Measurements from ENCODE around the gene PLXDC1.

PLXDC1 gene

GRCh38 chr17:39097150-39097519 lies 54.3 kb downstream of the PLXDC1 start:
- H3F3A ChIP-seq (ENCODE audit: insufficient read depth, low read length), result no peaks in the 10 kb centered on the region
- no peak for TF ChIP-seq EZH2phosphoT487 (IDR thresholded peaks at IDR 0.05; ENCODE audit: low read length)
- no peak overlapping the region for H3K4me2 ChIP-seq (ENCODE audit: low read depth, low read length)
- H3K4me3 ChIP-seq (ENCODE audit: low read length), result no peak overlapping the region
- no peaks in the 10 kb centered on the region for H4K20me1 ChIP-seq (ENCODE audit: insufficient read depth, low read length)
- H3K4me1 ChIP-seq (ENCODE audit: low read length), result no peaks in the 10 kb centered on the region
- no peak overlapping the region for H2AFZ ChIP-seq (ENCODE audit: low read length)
- H3K27me3 ChIP-seq (replicated peaks; ENCODE audit: insufficient read depth, low read length), result no peaks in the 10 kb centered on the region; the same call in 1 of the 2 replicates
- H3K27ac ChIP-seq (ENCODE audit: low read length), result no peak overlapping the region
- no peaks in the 10 kb centered on the region for H3K9me3 ChIP-seq (replicated peaks; ENCODE audit: insufficient read depth, low read length)
- no peaks in the 10 kb centered on the region for H3K79me2 ChIP-seq (ENCODE audit: low read length)
- H3K36me3 ChIP-seq (replicated peaks; ENCODE audit: insufficient read depth, low read length), result no peaks in the 10 kb centered on the region
- DNase-seq, result no peak
- H3K9ac ChIP-seq (ENCODE audit: low read length), result no peak overlapping the region
- no peaks in the 10 kb centered on the region for H3K9me2 ChIP-seq (replicated peaks; ENCODE audit: insufficient read depth, low read length)

GRCh38 chr17:39096508-39097149 lies 54.8 kb downstream of the PLXDC1 start:
- Histone ChIP-seq H3K9me2 (replicated peaks; ENCODE audit: insufficient read depth, low read length) (no peaks in the 10 kb centered on the region), H3K79me2 (ENCODE audit: low read length) (no peaks in the 10 kb centered on the region), H3F3A (ENCODE audit: insufficient read depth, low read length) (no peaks in the 10 kb centered on the region), H3K4me3 (ENCODE audit: low read length) (no peak overlapping the region), H3K4me1 (ENCODE audit: low read length) (no peaks in the 10 kb centered on the region), H3K9me3 (replicated peaks; ENCODE audit: insufficient read depth, low read length) (no peaks in the 10 kb centered on the region), H3K27me3 (replicated peaks; ENCODE audit: insufficient read depth, low read length) (no peaks in the 10 kb centered on the region; the same call in 1 of the 2 replicates), H3K9ac (ENCODE audit: low read length) (no peak overlapping the region), H2AFZ (ENCODE audit: low read length) (no peak overlapping the region), H3K36me3 (replicated peaks; ENCODE audit: insufficient read depth, low read length) (no peaks in the 10 kb centered on the region), H3K27ac (ENCODE audit: low read length) (no peak overlapping the region), H4K20me1 (ENCODE audit: insufficient read depth, low read length) (no peaks in the 10 kb centered on the region), H3K4me2 (ENCODE audit: low read depth, low read length) (no peak overlapping the region)
- no peak for DNase-seq
- no peak for TF ChIP-seq EZH2phosphoT487 (IDR thresholded peaks at IDR 0.05; ENCODE audit: low read length)
- no peak for TF ChIP-seq CTCF (IDR thresholded peaks at IDR 0.05; ENCODE audit: low read length)
- no peak for TF ChIP-seq EZH2 (optimal IDR thresholded peaks at IDR 0.05; ENCODE audit: low read depth, low read length)

GRCh38 chr17:39095309-39095686 lies 56.1 kb downstream of the PLXDC1 start:
- TF ChIP-seq CTCF (IDR thresholded peaks at IDR 0.05; ENCODE audit: low read length) (no peak), EZH2 (optimal IDR thresholded peaks at IDR 0.05; ENCODE audit: low read depth, low read length) (no peak), EZH2phosphoT487 (IDR thresholded peaks at IDR 0.05; ENCODE audit: low read length) (no peak)
- H3K4me3 ChIP-seq (ENCODE audit: low read length), result no peak overlapping the region
- no peak overlapping the region for H3K4me2 ChIP-seq (ENCODE audit: low read depth, low read length)
- no peaks in the 10 kb centered on the region; the same call in 1 of the 2 replicates for H3K27me3 ChIP-seq (replicated peaks; ENCODE audit: insufficient read depth, low read length)
- H2AFZ ChIP-seq (ENCODE audit: low read length), result no peak overlapping the region
- H3F3A ChIP-seq (ENCODE audit: insufficient read depth, low read length), result no peaks in the 10 kb centered on the region
- H3K36me3 ChIP-seq (replicated peaks; ENCODE audit: insufficient read depth, low read length), result no peaks in the 10 kb centered on the region
- DNase-seq, result no peak
- H3K9me3 ChIP-seq (replicated peaks; ENCODE audit: insufficient read depth, low read length), result no peaks in the 10 kb centered on the region
- H4K20me1 ChIP-seq (ENCODE audit: insufficient read depth, low read length), result no peaks in the 10 kb centered on the region
- no peak overlapping the region for H3K9ac ChIP-seq (ENCODE audit: low read length)
- H3K79me2 ChIP-seq (ENCODE audit: low read length), result no peaks in the 10 kb centered on the region
- H3K4me1 ChIP-seq (ENCODE audit: low read length), result no peaks in the 10 kb centered on the region
- no peaks in the 10 kb centered on the region for H3K9me2 ChIP-seq (replicated peaks; ENCODE audit: insufficient read depth, low read length)
- no peak overlapping the region for H3K27ac ChIP-seq (ENCODE audit: low read length)

- Histone ChIP-seq H3K4me1 (ENCODE audit: low read length) (no peaks in the 10 kb centered on the region), H3K36me3 (replicated peaks; ENCODE audit: insufficient read depth, low read length) (no peaks in the 10 kb centered on the region), H3K9me3 (replicated peaks; ENCODE audit: insufficient read depth, low read length) (no peaks in the 10 kb centered on the region), H3K4me3 (ENCODE audit: low read length) (no peak overlapping the region), H3K79me2 (ENCODE audit: low read length) (no peaks in the 10 kb centered on the region), H3K9me2 (replicated peaks; ENCODE audit: insufficient read depth, low read length) (no peaks in the 10 kb centered on the region), H3K27ac (ENCODE audit: low read length) (no peak overlapping the region), H2AFZ (ENCODE audit: low read length) (no peak overlapping the region), H4K20me1 (ENCODE audit: insufficient read depth, low read length) (no peaks in the 10 kb centered on the region), H3F3A (ENCODE audit: insufficient read depth, low read length) (no peaks in the 10 kb centered on the region), H3K4me2 (ENCODE audit: low read depth, low read length) (no peak overlapping the region), H3K27me3 (replicated peaks; ENCODE audit: insufficient read depth, low read length) (no peaks in the 10 kb centered on the region; the same call in 1 of the 2 replicates), H3K9ac (ENCODE audit: low read length) (no peak overlapping the region)
- DNase-seq, result no peak
- TF ChIP-seq EZH2 (optimal IDR thresholded peaks at IDR 0.05; ENCODE audit: low read depth, low read length) (no peak), EZH2phosphoT487 (IDR thresholded peaks at IDR 0.05; ENCODE audit: low read length) (no peak), CTCF (IDR thresholded peaks at IDR 0.05; ENCODE audit: low read length) (no peak)
These were observed 56.7 kb downstream of the PLXDC1 start for GRCh38 chr17:39094607-39095308.
